ENCODE data around the gene PERP.

- TF ChIP-seq, protein P1, sequence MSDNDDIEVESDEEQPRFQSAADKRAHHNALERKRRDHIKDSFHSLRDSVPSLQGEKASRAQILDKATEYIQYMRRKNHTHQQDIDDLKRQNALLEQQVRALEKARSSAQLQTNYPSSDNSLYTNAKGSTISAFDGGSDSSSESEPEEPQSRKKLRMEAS (IDR thresholded peaks at IDR 0.05; ENCODE audit: low read depth) = no peak
- TF ChIP-seq RFX5 (IDR thresholded peaks at IDR 0.05; ENCODE audit: low read length) (no peak), RAD21 (IDR thresholded peaks at IDR 0.05; ENCODE audit: low read length) (no peak), FOSL2 (IDR thresholded peaks at IDR 0.05; ENCODE audit: borderline replicate concordance, low read depth) (no peak)
- TF ChIP-seq, protein P2, sequence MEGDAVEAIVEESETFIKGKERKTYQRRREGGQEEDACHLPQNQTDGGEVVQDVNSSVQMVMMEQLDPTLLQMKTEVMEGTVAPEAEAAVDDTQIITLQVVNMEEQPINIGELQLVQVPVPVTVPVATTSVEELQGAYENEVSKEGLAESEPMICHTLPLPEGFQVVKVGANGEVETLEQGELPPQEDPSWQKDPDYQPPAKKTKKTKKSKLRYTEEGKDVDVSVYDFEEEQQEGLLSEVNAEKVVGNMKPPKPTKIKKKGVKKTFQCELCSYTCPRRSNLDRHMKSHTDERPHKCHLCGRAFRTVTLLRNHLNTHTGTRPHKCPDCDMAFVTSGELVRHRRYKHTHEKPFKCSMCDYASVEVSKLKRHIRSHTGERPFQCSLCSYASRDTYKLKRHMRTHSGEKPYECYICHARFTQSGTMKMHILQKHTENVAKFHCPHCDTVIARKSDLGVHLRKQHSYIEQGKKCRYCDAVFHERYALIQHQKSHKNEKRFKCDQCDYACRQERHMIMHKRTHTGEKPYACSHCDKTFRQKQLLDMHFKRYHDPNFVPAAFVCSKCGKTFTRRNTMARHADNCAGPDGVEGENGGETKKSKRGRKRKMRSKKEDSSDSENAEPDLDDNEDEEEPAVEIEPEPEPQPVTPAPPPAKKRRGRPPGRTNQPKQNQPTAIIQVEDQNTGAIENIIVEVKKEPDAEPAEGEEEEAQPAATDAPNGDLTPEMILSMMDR (IDR thresholded peaks at IDR 0.05) = no peak
These were observed 34.0 kb downstream of the PERP start for GRCh38 chr6:138073264-138073663.

All from SK-N-SH (cell line).